VCaP (cell line): Measurements from ENCODE around the gene DNAJB14.

Experiments used
- H3K27ac ChIP-seq: fragments of 450-650 bp; 2 replicates; pipeline ENCODE4 v1.5.1; 2017
- TF ChIP-seq, protein P1 (sequence below): fragments of 450-650 bp; conservative IDR thresholded peaks from 2 replicates; pipeline ENCODE4 v1.5.1; 2017; ENCODE audit warnings: mild to moderate bottlenecking, moderate library complexity

DNAJB14 gene

DNA sequence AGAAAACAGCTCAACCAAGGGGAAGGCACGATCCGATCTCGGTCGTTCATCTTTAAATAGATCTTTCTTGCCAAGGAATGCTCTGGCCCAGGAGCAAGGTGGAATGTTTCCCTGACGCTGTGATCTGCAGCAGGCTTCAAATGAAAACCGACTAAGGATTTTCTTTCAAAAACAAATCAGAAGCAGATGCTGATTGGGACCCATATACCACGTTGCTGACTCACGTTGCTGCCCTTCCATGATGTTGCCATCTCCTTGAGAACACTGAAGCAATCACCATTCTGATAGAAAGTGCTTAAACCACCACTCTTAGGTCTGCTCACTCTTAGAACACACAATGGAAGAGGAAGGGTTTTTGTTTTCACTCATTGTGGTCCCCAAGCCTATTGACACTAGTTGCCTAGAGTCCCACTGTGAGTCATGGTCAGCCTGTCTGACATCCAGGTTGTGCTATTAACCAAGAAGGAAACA lies 78.3 kb downstream of the DNAJB14 start:
- H3K27ac ChIP-seq: no peak overlapping the region
- TF ChIP-seq, protein P1, sequence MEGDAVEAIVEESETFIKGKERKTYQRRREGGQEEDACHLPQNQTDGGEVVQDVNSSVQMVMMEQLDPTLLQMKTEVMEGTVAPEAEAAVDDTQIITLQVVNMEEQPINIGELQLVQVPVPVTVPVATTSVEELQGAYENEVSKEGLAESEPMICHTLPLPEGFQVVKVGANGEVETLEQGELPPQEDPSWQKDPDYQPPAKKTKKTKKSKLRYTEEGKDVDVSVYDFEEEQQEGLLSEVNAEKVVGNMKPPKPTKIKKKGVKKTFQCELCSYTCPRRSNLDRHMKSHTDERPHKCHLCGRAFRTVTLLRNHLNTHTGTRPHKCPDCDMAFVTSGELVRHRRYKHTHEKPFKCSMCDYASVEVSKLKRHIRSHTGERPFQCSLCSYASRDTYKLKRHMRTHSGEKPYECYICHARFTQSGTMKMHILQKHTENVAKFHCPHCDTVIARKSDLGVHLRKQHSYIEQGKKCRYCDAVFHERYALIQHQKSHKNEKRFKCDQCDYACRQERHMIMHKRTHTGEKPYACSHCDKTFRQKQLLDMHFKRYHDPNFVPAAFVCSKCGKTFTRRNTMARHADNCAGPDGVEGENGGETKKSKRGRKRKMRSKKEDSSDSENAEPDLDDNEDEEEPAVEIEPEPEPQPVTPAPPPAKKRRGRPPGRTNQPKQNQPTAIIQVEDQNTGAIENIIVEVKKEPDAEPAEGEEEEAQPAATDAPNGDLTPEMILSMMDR: no peak

DNA sequence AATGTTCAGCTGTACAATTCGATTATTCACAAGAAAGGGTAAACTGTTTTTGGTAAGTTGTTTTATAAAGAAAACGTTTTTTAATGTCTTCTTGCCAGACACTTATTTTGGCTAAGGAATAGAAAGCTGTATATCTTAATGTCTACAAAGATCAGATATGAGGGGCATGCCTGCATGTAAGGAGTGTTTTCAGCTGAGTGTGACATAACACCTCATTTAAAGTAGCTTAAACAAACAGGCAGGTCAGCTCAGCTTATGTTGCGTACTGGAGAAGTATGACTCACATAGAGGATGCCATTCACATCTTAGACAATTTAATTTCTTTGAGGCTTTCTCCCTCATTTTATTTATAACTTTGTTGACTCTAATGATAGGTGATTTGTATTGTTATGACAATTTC lies 82.6 kb downstream of the DNAJB14 start:
- TF ChIP-seq, protein P1: no peak
- H3K27ac ChIP-seq: no peak overlapping the region

DNA sequence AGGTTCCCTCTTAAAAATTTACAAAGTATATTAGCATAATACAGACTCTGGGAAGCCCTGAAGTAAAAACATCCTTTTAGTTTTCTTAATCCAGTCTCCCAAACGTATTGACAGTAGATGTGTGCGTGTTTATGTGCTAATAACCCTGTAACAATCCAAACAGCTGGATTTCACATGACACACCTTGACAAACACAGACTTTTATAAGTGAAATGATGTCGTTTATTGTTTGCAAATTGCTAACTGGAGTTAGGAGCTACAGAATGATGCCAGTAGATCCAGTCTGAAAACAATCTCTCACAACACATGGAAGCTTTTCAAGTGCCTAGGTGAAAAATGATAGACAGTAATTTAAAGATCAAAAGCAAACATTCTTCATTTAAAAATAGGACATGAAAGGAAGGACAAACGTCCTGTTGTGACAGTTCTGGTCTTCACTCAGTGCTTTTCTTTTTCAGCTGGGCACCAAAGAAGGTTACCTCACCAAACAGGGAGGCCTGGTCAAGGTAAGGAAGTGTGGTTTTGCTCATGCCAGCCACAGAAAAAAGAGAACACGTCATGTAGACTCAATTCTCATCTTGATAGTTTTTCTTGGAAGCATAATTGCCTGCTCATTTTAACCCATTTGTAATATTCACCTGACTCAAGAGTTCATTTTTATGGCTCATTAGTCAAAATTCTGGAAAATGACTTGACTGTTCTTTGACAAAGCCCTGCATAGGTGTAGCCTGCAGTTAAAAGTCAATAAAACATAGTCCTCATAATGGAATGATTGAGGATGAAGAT lies 85.1 kb downstream of the DNAJB14 start:
- TF ChIP-seq, protein P1: no peak

DNA sequence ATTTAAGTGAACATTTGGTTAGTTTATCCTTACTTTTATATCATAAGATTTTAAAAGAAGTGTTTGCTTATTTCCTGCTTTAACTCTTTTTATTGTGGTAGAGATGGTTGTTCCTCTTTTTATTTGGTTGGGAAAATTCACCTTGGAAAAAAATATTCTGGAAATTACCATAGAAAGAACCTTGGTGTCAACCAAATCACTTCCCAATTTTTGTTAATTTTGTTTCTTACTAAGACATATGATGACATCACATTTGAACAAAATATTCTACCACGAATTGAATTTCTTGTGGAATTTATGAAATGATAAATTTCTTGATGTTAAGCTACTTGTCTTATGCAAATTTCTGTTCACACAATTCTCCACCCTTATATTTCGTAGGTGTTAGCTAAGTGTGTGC lies 85.9 kb downstream of the DNAJB14 start:
- TF ChIP-seq, protein P1: no peak
- no peak overlapping the region for H3K27ac ChIP-seq

More for the DNA sequence above, 85.1 kb downstream of the DNAJB14 start:
- no peak overlapping the region for H3K27ac ChIP-seq

DNA sequence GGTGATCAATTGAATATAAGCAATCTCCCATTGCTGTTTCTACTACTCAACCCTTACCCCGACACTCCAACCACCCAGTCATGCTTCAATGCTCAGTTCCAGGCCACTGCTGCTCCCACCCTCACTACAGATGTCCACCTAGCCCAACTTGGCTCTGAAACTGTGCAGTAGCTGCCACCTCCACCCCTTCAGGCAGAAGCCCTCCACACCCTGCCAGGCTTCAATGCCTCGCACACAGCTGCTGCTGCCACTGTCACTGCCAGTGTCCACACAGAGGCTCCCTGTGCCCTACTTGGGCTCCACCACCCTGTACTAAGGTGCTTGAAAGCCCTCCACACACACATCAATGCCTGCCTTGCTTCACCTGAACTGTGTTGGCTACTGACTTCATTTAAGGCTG lies 86.8 kb downstream of the DNAJB14 start:
- no peak overlapping the region for H3K27ac ChIP-seq
- TF ChIP-seq, protein P1: no peak

DNA sequence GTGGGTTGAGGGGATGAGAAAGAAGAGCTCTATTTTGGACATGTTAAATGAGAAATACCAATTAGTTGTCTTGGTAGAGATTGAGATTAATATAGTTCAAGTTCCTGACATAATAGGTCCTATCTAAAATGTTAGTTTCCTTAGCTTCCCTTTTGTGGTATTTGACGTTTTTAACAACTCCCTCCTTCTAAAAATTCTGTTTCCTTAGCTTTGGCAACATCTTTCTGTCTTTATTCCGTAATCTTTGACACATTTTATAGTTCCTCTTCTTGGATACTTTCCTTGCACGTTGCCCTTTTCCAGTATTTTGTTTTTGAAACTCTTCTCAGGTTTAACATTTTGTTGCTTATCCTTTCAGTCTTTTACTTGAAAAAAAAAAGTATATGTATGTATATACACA lies 89.1 kb downstream of the DNAJB14 start:
- TF ChIP-seq, protein P1: no peak
- no peak overlapping the region for H3K27ac ChIP-seq

DNA sequence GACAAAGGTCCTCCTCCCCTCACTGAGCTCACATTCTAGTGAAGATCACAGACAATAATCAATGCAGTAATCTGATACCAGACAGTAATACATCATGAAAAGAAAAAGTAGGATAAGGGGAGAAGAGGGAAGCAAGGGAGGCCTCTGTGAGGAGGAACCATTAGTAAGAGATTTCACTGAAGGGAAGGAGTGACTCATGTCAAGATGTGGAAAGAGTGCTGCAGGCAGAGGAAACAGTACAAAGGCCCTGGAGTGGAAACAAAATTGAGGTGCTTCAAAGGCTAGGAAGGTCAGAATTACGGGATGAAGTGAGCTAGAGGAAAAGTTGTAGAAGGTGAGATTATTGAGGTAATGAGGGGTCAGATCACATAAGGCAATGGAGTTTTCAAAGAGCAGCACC lies 90.3 kb downstream of the DNAJB14 start:
- TF ChIP-seq, protein P1: no peak
- no peak overlapping the region for H3K27ac ChIP-seq
